Loucy (cell line): ENCODE data around the gene NDE1.

ENCODE experiments used
- EZH2phosphoT487 ChIP-seq: fragments of 200-600 bp; IDR thresholded peaks from 2 replicates; pipeline ENCODE4 v1.6.1; 2018; ENCODE audit warnings: antibody characterized with exemption, mild to moderate bottlenecking, moderate library complexity, borderline replicate concordance
- TF ChIP-seq, protein P1 (sequence below): fragments of 200-600 bp; sonication (generic); conservative IDR thresholded peaks from 2 replicates; pipeline ENCODE4 v1.5.1; 2014; ENCODE audit warnings: mild to moderate bottlenecking, antibody characterized with exemption, low read length

DNA sequence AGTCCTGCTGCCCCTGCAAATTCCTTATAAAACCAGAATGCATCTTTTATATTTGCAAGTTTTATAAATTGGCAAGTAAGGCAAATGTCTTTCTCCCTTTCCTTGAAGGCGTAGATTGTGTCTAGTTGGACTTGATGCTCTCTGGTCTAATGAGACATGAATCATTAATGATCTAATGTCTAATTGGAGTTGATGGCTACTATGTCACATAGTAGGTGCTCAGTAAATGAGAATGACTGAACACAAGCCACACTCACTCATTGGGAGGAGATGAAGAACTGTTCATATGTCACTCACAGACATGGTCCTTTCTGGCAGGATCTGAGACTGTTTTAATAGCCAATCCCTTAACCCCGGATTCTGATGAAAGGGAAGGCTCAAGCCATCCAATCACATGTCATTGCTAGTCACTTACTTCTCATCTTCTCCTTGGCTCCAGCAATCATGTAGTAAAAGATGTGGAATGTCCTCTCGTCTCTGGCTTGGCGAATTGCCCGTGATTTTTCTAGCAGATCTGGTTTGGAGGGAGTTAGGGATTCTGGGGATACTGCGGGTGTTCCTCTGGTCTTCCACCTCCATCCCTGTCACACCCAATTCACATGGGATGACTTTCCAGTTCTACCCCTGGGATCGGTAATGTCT lies 125.7 kb downstream of the NDE1 start:
- TF ChIP-seq, protein P1, sequence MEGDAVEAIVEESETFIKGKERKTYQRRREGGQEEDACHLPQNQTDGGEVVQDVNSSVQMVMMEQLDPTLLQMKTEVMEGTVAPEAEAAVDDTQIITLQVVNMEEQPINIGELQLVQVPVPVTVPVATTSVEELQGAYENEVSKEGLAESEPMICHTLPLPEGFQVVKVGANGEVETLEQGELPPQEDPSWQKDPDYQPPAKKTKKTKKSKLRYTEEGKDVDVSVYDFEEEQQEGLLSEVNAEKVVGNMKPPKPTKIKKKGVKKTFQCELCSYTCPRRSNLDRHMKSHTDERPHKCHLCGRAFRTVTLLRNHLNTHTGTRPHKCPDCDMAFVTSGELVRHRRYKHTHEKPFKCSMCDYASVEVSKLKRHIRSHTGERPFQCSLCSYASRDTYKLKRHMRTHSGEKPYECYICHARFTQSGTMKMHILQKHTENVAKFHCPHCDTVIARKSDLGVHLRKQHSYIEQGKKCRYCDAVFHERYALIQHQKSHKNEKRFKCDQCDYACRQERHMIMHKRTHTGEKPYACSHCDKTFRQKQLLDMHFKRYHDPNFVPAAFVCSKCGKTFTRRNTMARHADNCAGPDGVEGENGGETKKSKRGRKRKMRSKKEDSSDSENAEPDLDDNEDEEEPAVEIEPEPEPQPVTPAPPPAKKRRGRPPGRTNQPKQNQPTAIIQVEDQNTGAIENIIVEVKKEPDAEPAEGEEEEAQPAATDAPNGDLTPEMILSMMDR = no peak
- no peak for TF ChIP-seq EZH2phosphoT487
